ENCODE results near the gene COL10A1.
"Not testable (repeated sequence)": the region's sequence is repeated elsewhere in the genome, so short reads cannot be mapped to it uniquely, and the experiment has no call there.

COL10A1 gene

DNA sequence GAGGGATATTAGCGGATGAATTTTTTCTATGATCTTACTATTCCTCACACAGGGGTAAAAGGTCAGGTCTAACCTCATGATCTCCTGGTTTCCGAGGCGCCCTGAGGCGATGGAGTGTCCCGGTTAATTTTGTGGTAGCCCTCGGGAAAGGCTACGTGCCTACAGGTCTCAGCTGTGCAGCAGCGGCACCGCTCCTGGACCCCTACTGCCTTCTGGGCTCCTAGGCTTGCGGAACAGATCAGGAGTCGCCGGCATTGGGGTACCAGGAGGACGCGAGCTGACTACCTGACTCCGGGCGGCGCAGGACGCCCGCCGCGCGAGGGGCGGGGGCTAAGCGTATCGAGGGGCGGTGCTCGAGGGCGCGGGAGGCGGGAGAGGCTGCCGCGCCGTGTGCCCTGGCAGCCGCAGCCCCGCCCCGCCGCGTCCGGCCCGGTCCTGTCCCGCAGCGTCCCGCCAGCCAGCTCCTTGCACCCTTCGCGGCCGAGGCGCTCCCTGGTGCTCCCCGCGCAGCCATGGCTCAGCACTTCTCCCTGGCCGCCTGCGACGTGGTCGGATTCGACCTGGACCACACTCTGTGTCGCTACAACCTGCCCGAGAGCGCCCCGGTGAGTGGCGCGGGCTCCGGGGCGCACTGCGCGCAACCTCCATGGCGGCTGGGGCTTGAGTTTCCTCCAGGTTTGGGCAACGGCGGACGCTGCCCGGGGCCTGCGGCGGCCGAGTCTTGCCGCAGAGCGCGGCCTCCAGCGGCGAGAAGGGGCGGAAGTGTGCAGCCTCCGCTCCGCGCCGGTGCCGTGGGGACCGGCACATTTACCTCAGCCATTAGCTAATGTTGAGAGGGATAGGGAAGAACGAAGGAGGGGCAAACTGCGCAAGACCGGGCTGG is 25.3 kb downstream of the COL10A1 start, which contains the start of gene NT5DC1:
NT5DC1 (plus strand) TSS at position 435 of the 883 bp plus-strand sequence; CDS start at position 513, 78 bp downstream.
- peak within 1 kb of the TSS; percentile 84 for H3K4me3 ChIP-seq (ENCODE audit: low read length)
- peak within 1 kb of the TSS; percentile 63 for H3K4me2 ChIP-seq (ENCODE audit: low read length)
- no peaks in the 10 kb centered on the region for H4K20me1 ChIP-seq (ENCODE audit: control insufficient read depth, insufficient read depth, low read depth, low read length)
- no peaks in the 10 kb centered on the region for H3K9me2 ChIP-seq (replicated peaks; ENCODE audit: control insufficient read depth, low read length)
- H3K27ac ChIP-seq (ENCODE audit: low read depth, low read length), result peak within 1 kb of the TSS; percentile 58
- no peaks in the 10 kb centered on the region for H3F3A ChIP-seq (ENCODE audit: control insufficient read depth, insufficient read depth)
- H3K36me3 ChIP-seq (ENCODE audit: control insufficient read depth, low read length), result no peaks in the 10 kb centered on the region
- peaks cover 11% of the 10 kb centered on the region; the same call in 1 of the 2 replicates for H3K9me3 ChIP-seq (ENCODE audit: control insufficient read depth, insufficient read depth, low read length)
- H3K4me1 ChIP-seq (ENCODE audit: control insufficient read depth, low read length), result peaks cover 22% of the 10 kb centered on the region
- TF ChIP-seq, protein P1, sequence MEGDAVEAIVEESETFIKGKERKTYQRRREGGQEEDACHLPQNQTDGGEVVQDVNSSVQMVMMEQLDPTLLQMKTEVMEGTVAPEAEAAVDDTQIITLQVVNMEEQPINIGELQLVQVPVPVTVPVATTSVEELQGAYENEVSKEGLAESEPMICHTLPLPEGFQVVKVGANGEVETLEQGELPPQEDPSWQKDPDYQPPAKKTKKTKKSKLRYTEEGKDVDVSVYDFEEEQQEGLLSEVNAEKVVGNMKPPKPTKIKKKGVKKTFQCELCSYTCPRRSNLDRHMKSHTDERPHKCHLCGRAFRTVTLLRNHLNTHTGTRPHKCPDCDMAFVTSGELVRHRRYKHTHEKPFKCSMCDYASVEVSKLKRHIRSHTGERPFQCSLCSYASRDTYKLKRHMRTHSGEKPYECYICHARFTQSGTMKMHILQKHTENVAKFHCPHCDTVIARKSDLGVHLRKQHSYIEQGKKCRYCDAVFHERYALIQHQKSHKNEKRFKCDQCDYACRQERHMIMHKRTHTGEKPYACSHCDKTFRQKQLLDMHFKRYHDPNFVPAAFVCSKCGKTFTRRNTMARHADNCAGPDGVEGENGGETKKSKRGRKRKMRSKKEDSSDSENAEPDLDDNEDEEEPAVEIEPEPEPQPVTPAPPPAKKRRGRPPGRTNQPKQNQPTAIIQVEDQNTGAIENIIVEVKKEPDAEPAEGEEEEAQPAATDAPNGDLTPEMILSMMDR (IDR thresholded peaks at IDR 0.05; ENCODE audit: low read depth, low read length, poor library complexity, severe bottlenecking), result peak; percentile 51
- no peak for TF ChIP-seq EZH2phosphoT487 (IDR thresholded peaks at IDR 0.05; ENCODE audit: borderline replicate concordance, low read length)
- no peaks in the 10 kb centered on the region for H3K27me3 ChIP-seq (ENCODE audit: control insufficient read depth, low read length)
- H3K79me2 ChIP-seq (ENCODE audit: control insufficient read depth, low read length), result peaks cover 13% of the 10 kb centered on the region

DNA sequence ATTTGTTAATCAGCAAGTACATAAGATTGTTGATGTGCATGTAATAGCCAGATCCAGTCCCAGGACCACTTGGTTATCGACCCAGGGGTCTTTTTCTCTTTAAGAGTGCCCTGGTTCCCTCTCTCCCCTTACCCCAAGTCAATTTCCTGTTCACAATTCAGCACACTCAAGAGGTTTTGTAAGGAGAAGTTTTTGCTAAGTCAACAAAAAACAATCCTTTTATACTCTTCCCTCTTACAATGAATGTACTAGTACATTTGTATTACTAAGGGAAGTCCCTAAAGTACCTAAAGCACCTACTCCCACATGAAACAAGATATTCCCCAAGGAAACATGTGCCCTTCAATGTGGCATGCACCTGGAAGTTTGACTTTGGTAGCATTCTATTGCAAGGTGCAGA is 26.9 kb downstream of the COL10A1 start:
- no peaks in the 10 kb centered on the region for H3K9me2 ChIP-seq (replicated peaks; ENCODE audit: control insufficient read depth, low read length)
- no peak overlapping the region for H3K27ac ChIP-seq (ENCODE audit: low read depth, low read length)
- peaks cover 13% of the 10 kb centered on the region for H3K79me2 ChIP-seq (ENCODE audit: control insufficient read depth, low read length)
- H3K27me3 ChIP-seq (ENCODE audit: control insufficient read depth, low read length), result no peaks in the 10 kb centered on the region
- no peaks in the 10 kb centered on the region for H3F3A ChIP-seq (ENCODE audit: control insufficient read depth, insufficient read depth)
- H3K4me1 ChIP-seq (ENCODE audit: control insufficient read depth, low read length), result peaks cover 22% of the 10 kb centered on the region
- no peaks in the 10 kb centered on the region for H4K20me1 ChIP-seq (ENCODE audit: control insufficient read depth, insufficient read depth, low read depth, low read length)
- no peaks in the 10 kb centered on the region for H3K36me3 ChIP-seq (ENCODE audit: control insufficient read depth, low read length)
- no peak overlapping the region for H3K4me3 ChIP-seq (ENCODE audit: low read length)
- H3K9me3 ChIP-seq (ENCODE audit: control insufficient read depth, insufficient read depth, low read length), result peaks cover 13% of the 10 kb centered on the region; the same call in 1 of the 2 replicates
- TF ChIP-seq EZH2phosphoT487 (IDR thresholded peaks at IDR 0.05; ENCODE audit: borderline replicate concordance, low read length), result no peak
- TF ChIP-seq, protein P1 (IDR thresholded peaks at IDR 0.05; ENCODE audit: low read depth, low read length, poor library complexity, severe bottlenecking), result no peak
- no peak overlapping the region for H3K4me2 ChIP-seq (ENCODE audit: low read length)

DNA sequence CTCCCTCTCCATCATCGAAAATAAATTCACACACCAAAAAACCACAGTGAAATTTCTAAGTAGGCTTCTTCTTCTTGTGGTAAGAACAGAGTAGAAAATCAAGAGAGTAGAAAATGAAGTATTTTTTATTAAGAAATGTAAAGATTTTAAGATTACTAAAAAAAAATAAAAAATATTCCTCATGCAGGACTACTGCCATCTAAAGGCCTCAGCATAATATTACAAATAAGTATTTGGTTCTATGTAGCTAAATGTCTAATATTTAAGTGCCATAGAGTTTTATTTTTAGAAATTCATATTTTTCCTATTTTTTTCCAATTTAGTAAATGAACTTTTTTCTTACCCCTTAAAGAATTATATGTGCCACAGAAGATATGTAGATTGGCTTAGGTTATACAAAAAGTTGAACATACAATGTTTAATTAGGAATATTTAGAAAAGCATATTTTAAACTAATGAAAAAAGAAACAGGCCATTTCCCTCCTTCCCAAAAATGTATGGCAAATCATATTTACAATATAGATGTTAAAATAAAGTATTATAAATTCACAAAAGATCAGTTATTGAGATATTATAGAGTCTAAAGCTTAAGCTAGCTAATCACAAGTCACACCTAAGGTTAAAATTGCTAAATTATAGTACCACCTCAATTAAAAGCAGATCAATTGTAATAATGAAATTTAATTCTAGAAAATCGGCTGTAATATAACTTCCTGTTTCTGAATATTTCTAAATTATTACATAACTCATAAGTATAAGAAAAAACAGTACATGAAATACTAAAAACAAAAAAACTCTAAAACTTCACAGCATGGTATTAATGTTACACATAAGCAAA is 28.7 kb downstream of the COL10A1 start:
- H3K9me3 ChIP-seq (ENCODE audit: control insufficient read depth, insufficient read depth, low read length), result peaks cover 13% of the 10 kb centered on the region; the same call in 1 of the 2 replicates
- H3K9me2 ChIP-seq (replicated peaks; ENCODE audit: control insufficient read depth, low read length), result no peaks in the 10 kb centered on the region
- peaks cover 12% of the 10 kb centered on the region for H3K4me1 ChIP-seq (ENCODE audit: control insufficient read depth, low read length)
- no peaks in the 10 kb centered on the region for H3F3A ChIP-seq (ENCODE audit: control insufficient read depth, insufficient read depth)
- TF ChIP-seq, protein P1 (IDR thresholded peaks at IDR 0.05; ENCODE audit: low read depth, low read length, poor library complexity, severe bottlenecking), result no peak
- H3K4me3 ChIP-seq (ENCODE audit: low read length), result no peak overlapping the region
- H3K4me2 ChIP-seq (ENCODE audit: low read length), result no peak overlapping the region
- no peak overlapping the region for H3K27ac ChIP-seq (ENCODE audit: low read depth, low read length)
- H3K27me3 ChIP-seq (ENCODE audit: control insufficient read depth, low read length), result no peaks in the 10 kb centered on the region
- no peaks in the 10 kb centered on the region for H4K20me1 ChIP-seq (ENCODE audit: control insufficient read depth, insufficient read depth, low read depth, low read length)
- H3K79me2 ChIP-seq (ENCODE audit: control insufficient read depth, low read length), result peaks cover 6% of the 10 kb centered on the region
- H3K36me3 ChIP-seq (ENCODE audit: control insufficient read depth, low read length), result no peaks in the 10 kb centered on the region

DNA sequence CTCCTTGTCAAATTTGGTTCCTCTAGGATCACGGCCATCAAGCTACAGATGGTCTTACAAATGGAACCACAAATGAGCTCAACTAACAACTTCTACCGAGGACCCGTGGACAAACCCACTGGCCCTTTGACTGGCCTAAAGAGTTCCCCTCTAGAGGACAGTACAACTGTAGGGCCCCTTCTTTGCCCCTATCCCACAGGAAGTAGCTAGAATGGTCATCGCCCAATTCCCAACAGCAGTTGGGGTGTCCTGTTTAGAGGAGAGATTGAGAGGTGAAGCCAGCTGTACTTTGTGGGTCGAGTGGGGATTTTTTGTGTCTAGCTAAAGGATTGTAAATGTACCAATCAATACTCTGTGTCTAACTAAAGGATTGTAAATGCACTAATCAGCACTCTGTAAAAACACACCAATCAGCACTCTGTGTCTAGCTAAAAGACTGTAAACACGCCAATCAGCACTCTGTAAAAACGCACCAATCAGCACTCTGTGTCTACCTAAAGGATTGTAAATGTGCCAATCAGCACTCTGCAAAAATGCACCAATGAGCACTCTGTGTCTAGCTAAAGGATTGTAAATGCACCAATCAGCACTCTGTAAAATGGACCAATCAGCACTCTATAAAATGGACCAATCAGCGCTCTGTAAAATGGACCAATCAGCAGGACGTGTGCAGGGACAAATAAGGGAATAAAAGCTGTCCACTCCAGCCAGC is 29.7 kb downstream of the COL10A1 start:
- not testable (repeated sequence) for H3K4me2 ChIP-seq (ENCODE audit: low read length); H4K20me1 ChIP-seq (ENCODE audit: control insufficient read depth, insufficient read depth, low read depth, low read length); H3K27me3 ChIP-seq (ENCODE audit: control insufficient read depth, low read length); H3K27ac ChIP-seq (ENCODE audit: low read depth, low read length); H3F3A ChIP-seq (ENCODE audit: control insufficient read depth, insufficient read depth); H3K4me3 ChIP-seq (ENCODE audit: low read length); H3K79me2 ChIP-seq (ENCODE audit: control insufficient read depth, low read length); H3K36me3 ChIP-seq (ENCODE audit: control insufficient read depth, low read length); H3K4me1 ChIP-seq (ENCODE audit: control insufficient read depth, low read length); H3K9me2 ChIP-seq (replicated peaks; ENCODE audit: control insufficient read depth, low read length)
- H3K9me3 ChIP-seq (ENCODE audit: control insufficient read depth, insufficient read depth, low read length), result peaks cover 13% of the 10 kb centered on the region; the same call in 1 of the 2 replicates
